SJCRH30 (cell line): Measurements from ENCODE around the gene TMC4. TPM values are rescaled to one million over a fixed set of nuclear protein-coding genes. Genes with fewer than 3 reads are reported as not detected.
"Not testable (repeated sequence)": the region's sequence is repeated elsewhere in the genome, so short reads cannot be mapped to it uniquely, and the experiment has no call there.

Experiments
- DNase-seq, 2 experiments: peaks; one replicate each; pipeline ENCODE4 v3.0.0-alpha.2; 2015 to 2020
- H3K27ac ChIP-seq: fragments of 250-450 bp; sonication (Bioruptor Pico); 2 replicates; pipeline ENCODE4 v1.5.1; 2020; ENCODE audit warnings: mild to moderate bottlenecking, moderate library complexity
- H3K27me3 ChIP-seq: fragments of 250-450 bp; sonication (Bioruptor Pico); 2 replicates; pipeline ENCODE4 v1.5.1; 2020; ENCODE audit warnings: mild to moderate bottlenecking, moderate library complexity
- H3K36me3 ChIP-seq: fragments of 250-450 bp; sonication (Bioruptor Pico); 2 replicates; pipeline ENCODE4 v1.5.1; 2020; ENCODE audit warnings: mild to moderate bottlenecking, moderate library complexity
- H3K4me1 ChIP-seq: fragments of 250-450 bp; sonication (Bioruptor Pico); 2 replicates; pipeline ENCODE4 v1.5.1; 2020; ENCODE audit warnings: mild to moderate bottlenecking, moderate library complexity
- H3K4me3 ChIP-seq: fragments of 250-450 bp; sonication (Bioruptor Pico); 2 replicates; pipeline ENCODE4 v1.5.1; 2020; ENCODE audit warnings: mild to moderate bottlenecking, moderate library complexity
- H3K9me3 ChIP-seq: fragments of 250-450 bp; sonication (Bioruptor Pico); replicated peaks from 2 replicates; pipeline ENCODE4 v1.5.1; 2020; ENCODE audit warnings: mild to moderate bottlenecking, moderate library complexity
- total RNA-seq: library from RNA; depleted of rRNA; stranded (reverse); fragments of >200 nt; shearing (Covaris generic); gene quantifications from 2 replicates; pipeline ENCODE4 v1.2.3, GENCODE V29; 2014

TMC4 gene
- total RNA-seq, 1 experiment from 2014 or later, result not detected

DNA sequence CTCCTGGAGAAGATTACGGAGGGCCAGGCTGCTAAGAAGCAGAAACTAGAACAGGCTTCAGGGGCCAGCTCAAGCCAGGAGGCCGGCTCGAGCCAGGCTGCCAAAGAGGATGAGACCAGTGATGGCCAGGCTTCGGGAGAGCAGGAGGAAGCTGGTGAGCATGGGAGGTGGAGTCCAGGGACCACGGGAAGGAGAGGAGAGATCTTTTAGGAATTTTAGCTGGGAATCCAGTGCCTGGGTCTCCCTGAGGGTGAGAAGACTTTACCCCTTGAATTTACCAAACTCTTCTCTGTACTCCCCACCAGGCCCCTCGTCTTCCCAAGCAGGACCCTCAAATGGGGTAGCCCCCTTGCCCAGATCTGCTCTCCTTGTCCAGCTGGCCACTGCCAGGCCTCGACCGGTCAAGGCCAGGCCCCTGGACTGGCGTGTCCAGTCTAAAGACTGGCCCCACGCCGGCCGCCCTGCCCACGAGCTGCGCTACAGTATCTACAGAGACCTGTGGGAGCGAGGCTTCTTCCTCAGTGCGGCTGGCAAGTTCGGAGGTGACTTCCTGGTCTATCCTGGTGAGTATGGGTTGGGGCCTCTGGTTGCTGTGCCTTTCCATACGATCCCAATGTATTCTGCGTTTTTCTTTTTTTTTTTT lies 19.0 kb upstream of the TMC4 start:
- no peak for DNase-seq

DNA sequence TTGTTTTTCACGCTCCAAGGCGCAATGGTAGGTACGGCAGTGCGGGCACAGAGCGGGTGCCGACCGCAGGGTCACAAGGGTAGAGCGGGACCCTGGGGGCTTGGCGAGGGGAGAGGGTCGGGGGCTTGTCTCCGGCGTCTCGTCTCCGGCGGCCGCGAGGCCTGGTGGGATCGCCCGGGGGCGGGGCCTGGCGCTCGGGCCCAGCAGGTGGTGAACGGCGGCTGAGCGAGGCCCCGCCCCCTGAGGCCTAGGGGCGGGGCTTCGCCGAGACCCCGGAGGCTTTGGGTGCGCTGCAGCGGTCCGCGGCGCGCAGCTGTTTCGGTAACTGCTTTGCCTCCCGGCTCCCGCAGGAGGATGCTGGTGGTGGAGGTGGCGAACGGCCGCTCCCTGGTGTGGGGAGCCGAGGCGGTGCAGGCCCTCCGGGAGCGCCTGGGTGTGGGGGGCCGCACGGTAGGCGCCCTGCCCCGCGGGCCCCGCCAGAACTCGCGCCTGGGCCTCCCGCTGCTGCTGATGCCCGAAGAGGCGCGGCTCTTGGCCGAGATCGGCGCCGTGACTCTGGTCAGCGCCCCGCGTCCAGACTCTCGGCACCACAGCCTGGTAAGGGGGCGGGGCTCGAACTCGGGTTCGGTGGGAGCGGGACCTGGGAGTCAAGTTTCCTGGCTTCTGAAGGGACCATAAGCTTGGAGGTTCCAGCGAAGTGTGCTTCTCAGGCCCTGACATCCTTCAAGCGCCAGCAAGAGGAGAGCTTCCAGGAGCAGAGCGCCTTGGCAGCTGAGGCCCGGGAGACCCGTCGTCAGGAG lies 18.3 kb upstream of the TMC4 start, which contains the start of gene TSEN34:
TSEN34 (plus strand) TSS at position 298 of the 800 bp plus-strand sequence; CDS start at position 355, 57 bp downstream.
- DNase-seq, result peak; percentile 83 to 92
- H3K27me3 ChIP-seq, result no peaks in the 10 kb centered on the region
- peak within 1 kb of the TSS; percentile 84 for H3K4me3 ChIP-seq
- no peaks in the 10 kb centered on the region for H3K36me3 ChIP-seq
- no peaks in the 10 kb centered on the region for H3K9me3 ChIP-seq
- no peaks in the 10 kb centered on the region for H3K4me1 ChIP-seq
- peak within 1 kb of the TSS; percentile 95 for H3K27ac ChIP-seq

More for the DNA sequence above, 19.0 kb upstream of the TMC4 start:
- H3K27ac ChIP-seq, result peak overlapping the region; percentile 95
- H3K27me3 ChIP-seq, result no peaks in the 10 kb centered on the region
- peak overlapping the region; percentile 84 for H3K4me3 ChIP-seq
- no peaks in the 10 kb centered on the region for H3K4me1 ChIP-seq
- H3K36me3 ChIP-seq, result no peaks in the 10 kb centered on the region
- H3K9me3 ChIP-seq, result no peaks in the 10 kb centered on the region

DNA sequence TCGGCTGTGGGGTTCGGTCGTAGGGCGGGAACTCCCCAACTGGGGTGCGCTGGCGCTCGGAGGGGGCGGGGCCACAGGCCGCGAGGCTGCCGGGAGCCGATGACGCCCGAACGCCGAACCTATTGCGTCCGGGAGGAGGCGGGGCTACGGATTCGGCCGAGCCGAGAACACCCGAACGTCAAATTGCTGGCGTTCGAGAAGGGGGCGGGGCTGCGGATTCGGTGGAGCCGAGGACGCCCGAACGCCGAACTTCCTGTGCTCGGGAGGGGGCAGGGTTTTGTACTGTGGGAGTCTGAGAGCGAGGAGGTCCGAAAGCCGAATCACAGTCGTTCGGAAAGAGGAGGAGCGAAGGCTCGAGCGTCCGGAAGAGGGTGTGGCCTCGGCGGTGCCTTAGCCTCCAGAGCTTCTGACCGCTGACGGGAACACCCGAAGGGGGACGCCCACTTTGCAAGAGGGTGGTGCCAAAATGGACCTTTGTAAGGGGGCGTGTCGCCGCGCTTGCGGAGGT lies 17.6 kb upstream of the TMC4 start:
- Histone ChIP-seq H3K36me3 (no peaks in the 10 kb centered on the region), H3K9me3 (no peaks in the 10 kb centered on the region), H3K27me3 (no peaks in the 10 kb centered on the region), H3K4me3 (peak overlapping the region; percentile 84), H3K27ac (peak overlapping the region; percentile 95), H3K4me1 (no peaks in the 10 kb centered on the region)
- DNase-seq, result peak; percentile 99

DNA sequence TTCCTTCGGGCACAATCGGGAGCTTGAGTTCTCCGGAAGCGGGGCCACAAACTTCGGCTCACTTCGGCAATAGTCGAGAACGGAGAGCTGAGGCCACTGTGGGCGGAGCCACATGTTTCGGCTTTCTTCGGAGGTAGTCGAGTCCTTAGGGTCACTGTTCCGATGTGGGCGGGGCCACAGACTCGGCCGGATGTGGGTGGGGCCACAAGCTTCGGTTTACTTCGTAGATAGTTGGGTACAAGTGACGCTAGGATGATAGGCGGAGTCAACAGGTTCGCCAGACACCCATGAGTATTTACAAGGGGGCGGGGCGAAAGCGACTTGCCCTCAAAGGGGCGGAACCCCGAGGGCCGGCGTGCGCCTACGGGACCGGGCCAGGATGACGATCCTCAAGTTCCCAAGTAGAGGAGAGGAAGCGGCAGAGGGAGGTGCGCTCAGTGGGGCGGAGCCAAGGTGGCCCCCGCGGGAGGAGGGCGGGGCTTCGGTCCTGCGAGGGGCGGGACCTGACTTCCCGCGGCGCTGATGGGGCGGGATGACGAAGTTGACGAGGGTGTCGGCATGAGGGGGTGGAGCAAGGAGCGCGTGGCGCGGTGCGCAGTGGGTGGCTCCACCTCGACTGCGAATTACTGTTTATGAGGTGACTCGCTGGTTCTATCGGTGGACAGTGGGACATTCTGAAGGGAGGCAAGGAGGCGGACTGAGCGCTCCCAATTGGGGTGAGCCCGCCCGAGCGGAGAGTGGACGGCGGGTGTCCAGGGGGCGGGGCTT lies 17.0 kb upstream of the TMC4 start:
- Histone ChIP-seq H3K27ac (peak overlapping the region; percentile 95), H3K9me3 (no peaks in the 10 kb centered on the region), H3K4me1 (no peaks in the 10 kb centered on the region), H3K27me3 (no peaks in the 10 kb centered on the region), H3K4me3 (peak overlapping the region; percentile 84), H3K36me3 (no peaks in the 10 kb centered on the region)
- peak; percentile 100 for DNase-seq

DNA sequence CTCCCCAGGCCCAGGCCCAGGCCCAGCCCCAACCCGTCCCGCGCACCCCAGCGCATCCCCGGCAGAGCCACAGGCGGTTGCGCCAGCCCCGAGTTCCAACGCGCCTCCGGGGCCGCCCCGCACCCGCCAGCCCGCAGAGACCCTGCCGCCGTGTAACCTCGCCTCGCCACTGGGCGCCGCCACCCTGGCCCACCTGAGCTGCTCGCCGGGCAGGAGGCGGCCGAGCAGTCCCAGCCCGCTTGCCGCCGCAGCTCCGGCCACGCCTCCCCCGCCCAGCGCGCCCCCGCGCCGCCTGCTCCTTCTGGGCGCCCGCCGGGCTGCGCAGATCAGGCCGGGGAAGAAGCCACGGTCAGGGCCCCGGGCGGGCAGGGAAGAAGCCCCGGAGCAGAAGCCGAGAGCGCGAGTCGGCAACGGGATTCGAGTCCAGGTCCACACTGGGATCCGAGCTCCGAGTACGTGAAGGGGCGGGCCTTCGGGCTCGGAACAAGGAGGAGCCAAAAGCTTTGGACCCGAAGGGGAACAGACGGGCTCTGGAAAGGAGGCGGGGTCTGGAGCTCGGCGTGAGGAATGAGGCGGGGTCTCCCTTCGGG lies 16.3 kb upstream of the TMC4 start, which contains the start of gene MBOAT7:
MBOAT7 (minus strand) TSS at position 436 of the 590 bp plus-strand sequence. CDS start 1,072 bp downstream, outside the sequence.
- Histone ChIP-seq H3K27me3 (no peaks in the 10 kb centered on the region), H3K27ac (peak within 1 kb of the TSS; percentile 95), H3K9me3 (no peaks in the 10 kb centered on the region), H3K4me3 (peak within 1 kb of the TSS; percentile 84), H3K4me1 (no peaks in the 10 kb centered on the region), H3K36me3 (no peaks in the 10 kb centered on the region)
- DNase-seq, result no peak

DNA sequence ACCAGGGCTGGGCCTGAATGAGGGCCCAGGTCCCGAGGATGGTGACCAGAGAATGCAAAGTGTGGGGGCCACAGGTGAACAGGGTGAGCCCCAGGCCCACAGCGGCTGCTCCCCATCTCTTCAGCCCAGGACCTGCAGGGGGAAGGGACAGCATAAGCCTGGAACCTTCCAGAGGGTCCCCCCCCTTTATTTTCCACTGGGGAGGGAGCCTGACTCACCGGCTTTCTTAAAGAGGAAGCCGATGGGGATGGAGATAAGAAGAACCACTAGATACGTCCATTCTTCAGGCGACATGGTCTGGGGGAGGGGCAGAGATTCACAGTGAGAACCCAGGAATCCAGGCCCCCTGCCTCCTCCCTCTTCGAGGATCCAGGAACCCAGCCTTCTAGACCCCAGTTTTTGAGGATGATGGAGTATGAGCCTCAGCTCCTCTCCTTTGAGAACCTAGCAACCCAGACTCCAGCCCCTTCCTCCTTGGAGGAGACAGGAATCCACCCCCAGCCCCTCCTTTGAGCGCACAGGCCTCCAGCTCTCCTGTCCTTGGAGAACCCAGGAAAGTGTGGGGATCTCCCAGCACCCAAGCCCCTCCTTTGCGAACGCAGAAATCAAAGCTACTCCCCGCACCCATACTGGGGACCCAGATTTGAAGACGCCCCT lies 15.4 kb upstream of the TMC4 start:
- Histone ChIP-seq H3K9me3 (no peaks in the 10 kb centered on the region), H3K27ac (no peak overlapping the region), H3K4me1 (no peaks in the 10 kb centered on the region), H3K27me3 (no peaks in the 10 kb centered on the region), H3K36me3 (no peaks in the 10 kb centered on the region), H3K4me3 (peak overlapping the region; percentile 84)
- no peak for DNase-seq

DNA sequence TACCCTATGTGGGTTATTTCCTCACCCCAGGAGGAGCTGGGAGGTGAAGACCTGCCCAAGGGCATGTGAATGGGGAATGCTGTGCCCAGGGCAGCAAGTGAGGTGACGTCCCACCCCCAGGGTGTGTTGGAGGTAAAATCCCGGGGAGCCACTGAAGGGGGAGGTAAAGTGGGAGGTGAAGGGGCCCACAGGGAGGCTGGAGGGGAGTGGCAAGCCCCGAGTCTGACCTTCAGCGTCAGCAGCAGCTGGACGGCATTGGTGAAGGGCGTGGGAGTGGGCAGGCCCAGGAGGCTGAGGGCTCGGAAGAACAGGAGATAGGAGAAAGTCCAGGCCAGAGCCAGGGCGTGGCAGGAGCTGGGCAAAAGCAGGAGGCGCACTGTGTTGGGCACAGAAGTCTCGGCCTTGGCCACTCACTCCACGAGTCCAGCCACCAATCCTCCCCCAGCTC lies 14.0 kb upstream of the TMC4 start:
- no peak for DNase-seq
- Histone ChIP-seq H3K4me1 (no peaks in the 10 kb centered on the region), H3K27me3 (no peaks in the 10 kb centered on the region), H3K36me3 (no peaks in the 10 kb centered on the region), H3K9me3 (no peaks in the 10 kb centered on the region), H3K4me3 (no peak overlapping the region), H3K27ac (no peak overlapping the region)

DNA sequence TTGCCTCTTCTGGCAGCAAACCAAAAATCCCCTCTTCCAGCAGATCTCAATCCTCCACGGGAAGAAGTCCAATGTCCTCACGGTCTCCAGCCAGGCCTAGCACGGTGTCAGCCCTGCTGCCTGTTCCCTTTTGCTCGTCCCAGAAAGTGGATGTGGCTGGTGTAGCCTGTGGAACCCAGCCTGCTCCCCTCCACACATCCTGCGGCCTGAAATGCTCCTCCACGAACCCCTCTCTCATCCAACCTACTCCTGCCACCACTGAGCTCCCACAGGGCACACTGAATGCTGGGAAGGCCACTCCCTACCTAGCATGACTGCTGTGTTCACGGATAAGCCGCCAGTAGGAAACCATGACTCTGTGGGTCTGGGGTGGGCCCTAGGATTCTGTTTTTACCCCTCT lies 13.4 kb upstream of the TMC4 start:
- Histone ChIP-seq H3K4me3 (no peak overlapping the region), H3K27me3 (no peaks in the 10 kb centered on the region), H3K4me1 (no peaks in the 10 kb centered on the region), H3K27ac (no peak overlapping the region), H3K36me3 (no peaks in the 10 kb centered on the region), H3K9me3 (no peaks in the 10 kb centered on the region)
- DNase-seq, result no peak

DNA sequence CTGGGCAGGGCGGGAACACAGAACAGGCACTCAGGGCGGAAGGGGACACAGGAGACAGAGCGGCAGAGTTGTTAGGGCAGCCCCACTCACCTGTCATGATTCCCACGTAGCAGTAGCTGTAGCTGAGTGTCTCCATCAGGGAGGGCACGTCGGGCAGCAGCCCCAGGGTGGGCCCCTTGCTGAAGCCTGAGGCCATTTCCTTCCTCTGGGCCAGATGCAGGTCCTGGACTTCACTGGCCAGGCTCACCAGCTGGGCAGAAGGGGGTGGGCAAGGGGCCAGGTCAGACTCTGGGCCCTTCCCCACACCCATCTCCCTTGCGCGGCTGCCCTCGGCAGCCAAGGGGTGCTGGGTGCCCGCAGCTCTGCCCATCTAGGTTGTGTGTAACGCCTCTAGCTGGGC lies 10.5 kb upstream of the TMC4 start:
- H3K4me1 ChIP-seq, result peaks cover 2% of the 10 kb centered on the region; the same call in 1 of the 2 replicates
- no peaks in the 10 kb centered on the region for H3K27me3 ChIP-seq
- H3K4me3 ChIP-seq, result no peak overlapping the region
- no peaks in the 10 kb centered on the region for H3K36me3 ChIP-seq
- DNase-seq, result no peak
- H3K27ac ChIP-seq, result no peak overlapping the region
- H3K9me3 ChIP-seq, result no peaks in the 10 kb centered on the region

DNA sequence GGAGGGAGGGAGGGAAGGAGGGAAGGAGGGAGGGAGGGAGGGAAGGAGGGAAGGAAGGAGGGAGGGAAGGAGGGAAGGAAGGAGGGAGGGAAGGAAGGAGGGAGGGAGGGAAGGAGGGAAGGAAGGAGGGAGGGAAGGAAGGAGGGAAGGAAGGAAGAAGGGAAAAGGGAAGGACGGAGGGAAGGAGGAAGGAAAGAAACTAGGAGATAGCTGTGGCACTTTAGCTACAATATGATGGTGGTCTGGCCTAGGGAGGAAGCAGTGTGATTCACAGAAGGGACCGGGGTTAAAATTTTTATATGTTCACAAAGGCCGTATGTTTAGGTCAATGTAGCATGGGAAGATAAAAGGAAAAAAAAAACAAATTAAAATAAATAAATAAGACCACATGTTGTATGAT lies 8.9 kb upstream of the TMC4 start:
- H3K27me3 ChIP-seq, H3K36me3 ChIP-seq, DNase-seq, H3K4me1 ChIP-seq, H3K4me3 ChIP-seq, H3K9me3 ChIP-seq, H3K27ac ChIP-seq: not testable (repeated sequence)

DNA sequence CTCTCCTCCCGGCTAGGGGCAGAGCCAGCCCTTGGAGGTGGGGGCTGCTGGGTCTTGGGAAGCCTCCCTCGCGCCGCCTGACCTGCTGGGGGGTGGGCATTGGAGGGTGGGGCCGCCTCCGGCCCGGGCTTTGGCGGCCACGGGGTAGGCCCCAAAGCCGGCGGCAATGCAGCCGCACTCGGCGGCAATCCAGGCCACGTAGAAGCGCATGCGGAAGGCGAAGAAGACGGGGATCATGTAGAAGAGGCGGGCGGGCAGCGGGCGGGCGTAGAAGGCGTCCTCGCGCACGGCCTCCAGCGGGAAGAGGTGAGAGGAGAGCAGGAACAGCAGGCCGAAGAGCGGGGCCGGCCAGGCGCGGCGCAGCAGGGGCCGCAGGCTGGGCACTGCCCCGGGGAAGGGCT lies 7.7 kb upstream of the TMC4 start:
- Histone ChIP-seq H3K4me3 (no peak overlapping the region), H3K27ac (no peak overlapping the region), H3K9me3 (no peaks in the 10 kb centered on the region), H3K27me3 (no peaks in the 10 kb centered on the region), H3K4me1 (peaks cover 2% of the 10 kb centered on the region; the same call in 1 of the 2 replicates), H3K36me3 (peaks cover 5% of the 10 kb centered on the region; the same call in 1 of the 2 replicates)
- DNase-seq, result no peak

DNA sequence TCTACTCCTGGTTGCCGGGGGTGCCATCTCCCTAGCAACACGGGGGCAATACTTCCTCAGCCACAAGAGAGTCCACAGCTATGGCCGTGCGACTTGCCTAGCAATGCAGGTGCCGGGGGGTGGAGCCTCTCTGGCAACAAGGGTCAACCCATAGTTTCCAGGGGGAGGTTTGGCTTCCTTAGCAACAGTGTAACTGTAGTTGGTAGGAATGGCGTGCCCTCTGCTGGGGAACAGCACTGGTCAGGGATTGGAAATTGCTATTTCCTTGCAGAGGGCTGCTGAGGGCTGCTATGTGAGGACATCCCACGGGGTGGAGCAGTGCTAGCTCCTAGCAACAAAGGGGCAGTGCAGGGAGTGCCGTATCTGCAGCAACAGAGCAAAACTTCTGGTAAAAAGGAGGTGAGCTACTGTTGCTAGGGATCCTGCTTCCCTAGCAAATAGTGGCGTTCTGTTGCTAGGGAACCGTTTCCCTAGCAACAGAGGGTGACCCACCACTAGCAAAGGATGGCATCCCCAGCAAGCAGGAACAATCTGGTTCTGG lies 7.0 kb upstream of the TMC4 start:
- Histone ChIP-seq H3K36me3 (peaks cover 5% of the 10 kb centered on the region; the same call in 1 of the 2 replicates), H3K4me3 (no peak overlapping the region), H3K4me1 (peaks cover 2% of the 10 kb centered on the region; the same call in 1 of the 2 replicates), H3K27ac (no peak overlapping the region), H3K27me3 (no peaks in the 10 kb centered on the region), H3K9me3 (no peaks in the 10 kb centered on the region)
- DNase-seq, result peak; percentile 62 to 70

DNA sequence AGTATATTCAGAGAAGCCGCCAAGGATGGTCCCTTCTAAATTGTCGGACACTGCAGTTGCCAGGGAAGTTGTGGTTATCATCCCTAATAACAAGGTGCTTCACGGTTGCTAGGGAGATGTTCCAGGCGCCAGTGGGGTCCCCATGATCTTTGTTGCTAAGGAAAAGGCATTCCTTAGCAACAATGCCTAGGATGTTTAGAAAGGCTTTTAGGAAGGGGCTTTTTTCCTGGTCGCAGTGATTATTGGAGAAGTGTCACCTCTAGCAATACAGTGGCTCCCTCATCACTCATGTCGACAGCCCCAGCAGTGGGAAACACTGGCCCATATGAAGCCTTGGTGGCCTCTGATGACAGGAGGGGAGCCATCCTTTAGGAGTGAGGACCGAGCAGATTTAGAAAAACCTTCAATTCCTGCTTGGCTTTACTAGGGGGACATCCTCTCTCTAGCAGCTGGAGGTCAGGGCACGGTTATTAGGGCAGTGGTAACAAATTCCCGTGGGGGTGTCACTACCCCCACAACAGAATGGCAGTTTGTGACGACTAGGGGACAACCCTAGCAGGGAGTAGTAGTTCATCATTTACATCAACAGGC lies 6.4 kb upstream of the TMC4 start:
- Histone ChIP-seq H3K27me3 (no peaks in the 10 kb centered on the region), H3K4me1 (peaks cover 2% of the 10 kb centered on the region; the same call in 1 of the 2 replicates), H3K36me3 (peaks cover 5% of the 10 kb centered on the region; the same call in 1 of the 2 replicates), H3K4me3 (no peak overlapping the region), H3K27ac (no peak overlapping the region), H3K9me3 (no peaks in the 10 kb centered on the region)
- no peak for DNase-seq
